Naive thymus-derived CD4-positive, alpha-beta T cell (primary cell): ENCODE measurements around the gene GTF2H4. TPM values are rescaled to one million over a fixed set of nuclear protein-coding genes. Genes with fewer than 3 reads are reported as not detected.
"Not testable (repeated sequence)": the region's sequence is repeated elsewhere in the genome, so short reads cannot be mapped to it uniquely, and the experiment has no call there.

Source experiments
- ATAC-seq: fragments of 150-1000 bp; cut with Tn5 transposase; 2 replicates; pipeline ENCODE4 v1.10.0; 2021; ENCODE audit warnings: mild to moderate bottlenecking, moderate library complexity
- CTCF ChIA-PET: fragments of 350-600 bp; sonication (Branson Sonifier 250); formaldehyde crosslinking; loops from one replicate; lab custom pipeline; 2021; ENCODE audit warnings: antibody characterized with exemption; lab: Charles Lee
- POLR2A ChIA-PET: fragments of 350-600 bp; sonication (Branson Sonifier 250); formaldehyde crosslinking; loops from one replicate; lab custom pipeline; 2021; ENCODE audit warnings: antibody characterized with exemption, inconsistent platforms; lab: Charles Lee
- DNase-seq, 9 donors: peaks; one replicate each; pipeline versions ENCODE4 v3.0.0 to v3.0.0-alpha.2; 2020 to 2022; ENCODE audit warnings: mixed read lengths in 1 of 9
- H3K27ac ChIP-seq: one replicate; pipeline ENCODE4 v1.7.0; 2013; ENCODE audit warnings: mild to moderate bottlenecking, low read depth, low read length, moderate library complexity
- H3K27me3 ChIP-seq, 2 donors: one replicate each; pipeline ENCODE4 v1.7.0; 2013; ENCODE audit warnings: low read length in 2 of 2, mild to moderate bottlenecking in 2 of 2, moderate library complexity in 2 of 2; ENCODE audit not compliant: control insufficient read depth in 2 of 2, insufficient read depth in 2 of 2
- H3K36me3 ChIP-seq, 3 experiments: 1 replicate in 2 of 3; 2 replicates in 1 of 3; pipeline ENCODE4 v1.7.0; 2013; ENCODE audit warnings: low read length in 3 of 3, mild to moderate bottlenecking in 3 of 3, moderate library complexity in 1 of 3; ENCODE audit not compliant: insufficient read depth in 3 of 3, control insufficient read depth in 2 of 3
- H3K4me1 ChIP-seq, 2 donors: one replicate each; pipeline ENCODE4 v1.7.0; 2013; ENCODE audit warnings: low read length in 2 of 2, mild to moderate bottlenecking in 2 of 2, moderate library complexity in 1 of 2; ENCODE audit not compliant: control insufficient read depth in 2 of 2, insufficient read depth in 2 of 2
- H3K4me3 ChIP-seq: 2 replicates; pipeline ENCODE4 v1.7.0; 2013; ENCODE audit warnings: mild to moderate bottlenecking, low read length
- H3K9me3 ChIP-seq, 3 experiments: 1 replicate in 2 of 3; 2 replicates in 1 of 3; pipeline ENCODE4 v1.7.0; 2013; ENCODE audit warnings: low read length in 3 of 3; ENCODE audit not compliant: control insufficient read depth in 2 of 3
- H3K27ac Mint-ChIP-seq, 9 donors: one replicate each; pipeline ENCODE4 v1.8.0; 2020 to 2022; ENCODE audit warnings: mixed read lengths in 9 of 9, mild to moderate bottlenecking in 8 of 9, moderate library complexity in 5 of 9, inconsistent platforms in 2 of 9
- H3K27me3 Mint-ChIP-seq, 5 donors: one replicate each; pipeline ENCODE4 v1.8.0; 2021 to 2022; ENCODE audit warnings: mixed read lengths in 5 of 5, mild to moderate bottlenecking in 1 of 5
- H3K36me3 Mint-ChIP-seq, 5 donors: one replicate each; pipeline ENCODE4 v1.8.0; 2020 to 2022; ENCODE audit warnings: mixed read lengths in 5 of 5, mild to moderate bottlenecking in 3 of 5, inconsistent platforms in 1 of 5
- H3K4me1 Mint-ChIP-seq, 7 donors: one replicate each; pipeline ENCODE4 v1.8.0; 2020 to 2022; ENCODE audit warnings: mixed read lengths in 7 of 7, mild to moderate bottlenecking in 3 of 7, inconsistent platforms in 1 of 7
- H3K4me3 Mint-ChIP-seq, 10 donors: one replicate each; pipeline ENCODE4 v1.8.0; 2020 to 2022; ENCODE audit warnings: mild to moderate bottlenecking in 10 of 10, mixed read lengths in 10 of 10, moderate library complexity in 6 of 10, inconsistent platforms in 2 of 10
- H3K9me3 Mint-ChIP-seq, 11 donors: one replicate each; pipeline ENCODE4 v1.8.0; 2020 to 2022; ENCODE audit warnings: mixed read lengths in 11 of 11, mild to moderate bottlenecking in 4 of 11, inconsistent platforms in 1 of 11, moderate library complexity in 1 of 11
- intact Hi-C, 2 donors: fragments of 100-400 bp; cut with micrococcal nuclease; formaldehyde crosslinking; loops; one replicate each; pipeline ENCODE4 v1.15.1; 2023
- polyA plus RNA-seq, 2 donors: library from polyadenylated mRNA; unstranded; fragments of 300-500 nt; fragmentation: Illumina TruSeq; gene quantifications; one replicate each; pipeline ENCODE4 v1.2.3, GENCODE V29; 2021
- total RNA-seq, 6 experiments: library from RNA in 5 of 6; stranded (reverse) in 5 of 6; gene quantifications; 1 replicate in 5 of 6; 2 replicates in 1 of 6; pipeline ENCODE4 v1.2.3 and lab custom pipeline; 2021 to 2026

Gene GTF2H4
- total and polyA plus RNA-seq, 7 experiments from 2014 or later = 8.0 to 42.3 (median 21.3) TPM

- ATAC-seq, intact Hi-C loops, H3K4me3 Mint-ChIP-seq, CTCF ChIA-PET, H3K27ac ChIP-seq, DNase-seq, H3K27me3 Mint-ChIP-seq, H3K27ac Mint-ChIP-seq, H3K36me3 ChIP-seq, H3K4me1 ChIP-seq, H3K27me3 ChIP-seq, POLR2A ChIA-PET, H3K4me3 ChIP-seq: not testable (repeated sequence)
- Mint-ChIP-seq H3K4me1 (peaks cover 3 to 20% (median 15%) of the 10 kb centered on the region in 7 donors), H3K9me3 (peaks cover 0 to 49% (median 31%) of the 10 kb centered on the region in 11 donors), H3K36me3 (peaks cover 3 to 40% (median 14%) of the 10 kb centered on the region in 5 donors)
- peaks cover 0 to 24% (median 0%) of the 10 kb centered on the region in 3 experiments for H3K9me3 ChIP-seq
Observed at GRCh38 chr6:30869241-30869749, 38.7 kb upstream of the GTF2H4 start.

GRCh38 chr6:30870546-30870945 is 37.5 kb upstream of the GTF2H4 start:
- Mint-ChIP-seq H3K9me3 (peaks cover 0 to 49% (median 31%) of the 10 kb centered on the region in 11 donors), H3K27me3 (no peaks in the 10 kb centered on the region), H3K4me3 (peak overlapping the region in 3 of 10 donors; percentile 19 to 37 (median 28)), H3K27ac (peak overlapping the region in 1 of 9 donors; percentile 87), H3K36me3 (peaks cover 3 to 40% (median 14%) of the 10 kb centered on the region in 5 donors), H3K4me1 (peaks cover 3 to 20% (median 17%) of the 10 kb centered on the region in 7 donors)
- H3K36me3 ChIP-seq = no peaks in the 10 kb centered on the region
- intact Hi-C loops = no loop called here
- H3K4me1 ChIP-seq = no peaks in the 10 kb centered on the region
- H3K4me3 ChIP-seq = no peak overlapping the region
- no peak for DNase-seq
- ChIA-PET CTCF (no interaction called here), POLR2A (no interaction called here)
- no peak for ATAC-seq
- H3K9me3 ChIP-seq = peaks cover 0 to 24% (median 0%) of the 10 kb centered on the region in 3 experiments
- H3K27ac ChIP-seq = no peak overlapping the region
- no peaks in the 10 kb centered on the region for H3K27me3 ChIP-seq

- intact Hi-C loops = no loop called here
- POLR2A ChIA-PET = no interaction called here
- Mint-ChIP-seq H3K27me3 (no peaks in the 10 kb centered on the region), H3K4me3 (peak overlapping the region in 4 of 10 donors; percentile 1 to 37 (median 4)), H3K27ac (peak overlapping the region in 5 of 9 donors; percentile 12 to 68 (median 39)), H3K36me3 (peaks cover 3 to 39% (median 14%) of the 10 kb centered on the region in 5 donors), H3K9me3 (peaks cover 0 to 49% (median 31%) of the 10 kb centered on the region in 11 donors), H3K4me1 (peaks cover 3 to 28% (median 20%) of the 10 kb centered on the region in 7 donors)
- no peak overlapping the region for H3K27ac ChIP-seq
- H3K4me3 ChIP-seq = no peak overlapping the region
- ATAC-seq (no peak), DNase-seq (no peak)
- H3K4me1 ChIP-seq = no peaks in the 10 kb centered on the region
- CTCF ChIA-PET = interaction anchor here (0.6 to 1.0 kb wide), 3 partner anchors 10 to 257 kb away, joined by 3 to 6 read pairs (median 3); no protein-coding TSS in a partner anchor
- no peaks in the 10 kb centered on the region for H3K36me3 ChIP-seq
- H3K9me3 ChIP-seq = peaks cover 0 to 24% (median 0%) of the 10 kb centered on the region in 3 experiments
- H3K27me3 ChIP-seq = no peaks in the 10 kb centered on the region
Observed at GRCh38 chr6:30871592-30872183, 36.3 kb upstream of the GTF2H4 start.

GRCh38 chr6:30873137-30873640 is 34.8 kb upstream of the GTF2H4 start:
- DNase-seq = no peak
- ChIA-PET POLR2A (interaction anchor here (1.5 kb wide), 1 partner anchor 29 kb away, joined by 3 read pairs; no protein-coding TSS in a partner anchor), CTCF (no interaction called here)
- Mint-ChIP-seq H3K9me3 (peaks cover 0 to 49% (median 31%) of the 10 kb centered on the region in 11 donors), H3K36me3 (peaks cover 3 to 36% (median 11%) of the 10 kb centered on the region in 5 donors), H3K27ac (peak overlapping the region in 3 of 9 donors; percentile 23 to 41 (median 29)), H3K27me3 (no peaks in the 10 kb centered on the region), H3K4me1 (peaks cover 11 to 38% (median 32%) of the 10 kb centered on the region in 7 donors), H3K4me3 (no peak overlapping the region)
- Histone ChIP-seq H3K36me3 (no peaks in the 10 kb centered on the region), H3K27me3 (no peaks in the 10 kb centered on the region), H3K4me3 (no peak overlapping the region), H3K9me3 (peaks cover 0 to 24% (median 0%) of the 10 kb centered on the region in 3 experiments), H3K4me1 (peaks cover 8 to 13% of the 10 kb centered on the region in 2 donors), H3K27ac (no peak overlapping the region)
- ATAC-seq = no peak
- intact Hi-C loops = no loop called here

GRCh38 chr6:30873795-30874194 is 34.2 kb upstream of the GTF2H4 start:
- H3K27ac ChIP-seq, H3K36me3 ChIP-seq, H3K4me3 Mint-ChIP-seq, intact Hi-C loops, DNase-seq, ATAC-seq, H3K27me3 Mint-ChIP-seq, H3K27me3 ChIP-seq, H3K27ac Mint-ChIP-seq, H3K4me3 ChIP-seq: not testable (repeated sequence)
- peaks cover 11 to 43% (median 36%) of the 10 kb centered on the region in 7 donors for H3K4me1 Mint-ChIP-seq
- H3K36me3 Mint-ChIP-seq = peaks cover 3 to 34% (median 11%) of the 10 kb centered on the region in 5 donors
- POLR2A ChIA-PET = interaction anchor here (1.1 kb wide), 1 partner anchor 46 kb away, joined by 4 read pairs; no protein-coding TSS in a partner anchor
- peaks cover 0 to 44% (median 28%) of the 10 kb centered on the region in 11 donors for H3K9me3 Mint-ChIP-seq
- Histone ChIP-seq H3K4me1 (peaks cover 8 to 13% of the 10 kb centered on the region in 2 donors), H3K9me3 (peaks cover 0 to 24% (median 0%) of the 10 kb centered on the region in 3 experiments)
- CTCF ChIA-PET = interaction anchor here (0.7 kb wide), 1 partner anchor 142 kb away, joined by 3 read pairs; no protein-coding TSS in a partner anchor

- CTCF ChIA-PET = interaction anchor here (12.4 kb wide), 1 partner anchor 44 kb away, joined by 172 read pairs; no protein-coding TSS in a partner anchor
- no peak overlapping the region for H3K27ac ChIP-seq
- no peak overlapping the region for H3K27ac Mint-ChIP-seq
Observed at GRCh38 chr6:30875244-30876038, 32.6 kb upstream of the GTF2H4 start.

More at GRCh38 chr6:30875244-30876038, 32.6 kb upstream of the GTF2H4 start:
- POLR2A ChIA-PET = interaction anchor here (0.6 to 0.7 kb wide), 2 partner anchors 17 to 82 kb away, joined by 3 to 5 read pairs; no protein-coding TSS in a partner anchor
- H3K36me3 ChIP-seq = no peaks in the 10 kb centered on the region
- Mint-ChIP-seq H3K9me3 (peaks cover 0 to 30% (median 17%) of the 10 kb centered on the region in 11 donors), H3K4me1 (peaks cover 11 to 45% (median 36%) of the 10 kb centered on the region in 7 donors), H3K36me3 (peaks cover 3 to 23% (median 11%) of the 10 kb centered on the region in 5 donors), H3K27me3 (no peaks in the 10 kb centered on the region), H3K4me3 (no peak overlapping the region)
- DNase-seq (no peak), ATAC-seq (no peak)
- intact Hi-C loops = loop anchor here in 1 of 2 donors (2.0 to 5.0 kb wide), 3 partner anchors 153 to 393 kb away; partner anchors contain the start of gene TUBB
- no peaks in the 10 kb centered on the region for H3K27me3 ChIP-seq
- peaks cover 8 to 13% of the 10 kb centered on the region in 2 donors for H3K4me1 ChIP-seq
- no peak overlapping the region for H3K4me3 ChIP-seq
- H3K9me3 ChIP-seq = peaks cover 0 to 13% (median 0%) of the 10 kb centered on the region in 3 experiments
